ENCODE results near the gene IZUMO2. TPM values are rescaled to one million over a fixed set of nuclear protein-coding genes. Genes with fewer than 3 reads are reported as not detected.

IZUMO2 gene
- total RNA-seq, 4 donors from 2014 or later: not detected

GRCh38 chr19:50175924-50176323, 12.8 kb upstream of the IZUMO2 start:
- no peak overlapping the region for H3K4me3 ChIP-seq
- H3K36me3 ChIP-seq: no peaks in the 10 kb centered on the region
- DNase-seq (no peak), ATAC-seq (no peak)
- in situ Hi-C loops (cut with MboI; ENCODE audit: low sequenced_read_pairs in 4 of 4): no loop called here
- intact Hi-C loops (cut with DNase I; ENCODE audit: low total_unique reads): no loop called here
- H3K4me1 ChIP-seq: no peaks in the 10 kb centered on the region
- no peaks in the 10 kb centered on the region for H3K9me3 ChIP-seq
- TF ChIP-seq, protein P1, sequence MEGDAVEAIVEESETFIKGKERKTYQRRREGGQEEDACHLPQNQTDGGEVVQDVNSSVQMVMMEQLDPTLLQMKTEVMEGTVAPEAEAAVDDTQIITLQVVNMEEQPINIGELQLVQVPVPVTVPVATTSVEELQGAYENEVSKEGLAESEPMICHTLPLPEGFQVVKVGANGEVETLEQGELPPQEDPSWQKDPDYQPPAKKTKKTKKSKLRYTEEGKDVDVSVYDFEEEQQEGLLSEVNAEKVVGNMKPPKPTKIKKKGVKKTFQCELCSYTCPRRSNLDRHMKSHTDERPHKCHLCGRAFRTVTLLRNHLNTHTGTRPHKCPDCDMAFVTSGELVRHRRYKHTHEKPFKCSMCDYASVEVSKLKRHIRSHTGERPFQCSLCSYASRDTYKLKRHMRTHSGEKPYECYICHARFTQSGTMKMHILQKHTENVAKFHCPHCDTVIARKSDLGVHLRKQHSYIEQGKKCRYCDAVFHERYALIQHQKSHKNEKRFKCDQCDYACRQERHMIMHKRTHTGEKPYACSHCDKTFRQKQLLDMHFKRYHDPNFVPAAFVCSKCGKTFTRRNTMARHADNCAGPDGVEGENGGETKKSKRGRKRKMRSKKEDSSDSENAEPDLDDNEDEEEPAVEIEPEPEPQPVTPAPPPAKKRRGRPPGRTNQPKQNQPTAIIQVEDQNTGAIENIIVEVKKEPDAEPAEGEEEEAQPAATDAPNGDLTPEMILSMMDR (IDR thresholded peaks at IDR 0.05 in 4 of 5, conservative IDR thresholded peaks at IDR 0.05 in 1 of 5): no peak
- TF ChIP-seq POLR2A (IDR thresholded peaks at IDR 0.05): no peak
- no peak overlapping the region for H3K27ac ChIP-seq
- no peaks in the 10 kb centered on the region for H3K27me3 ChIP-seq

- Histone ChIP-seq H3K27me3 (peaks cover 0 to under 1% (median 0%) of the 10 kb centered on the region in 3 donors), H3K27ac (no peak overlapping the region), H3K36me3 (no peaks in the 10 kb centered on the region), H3K4me3 (no peak overlapping the region), H3K9me3 (no peaks in the 10 kb centered on the region), H3K4me1 (no peaks in the 10 kb centered on the region)
- DNase-seq (no peak), ATAC-seq (no peak)
- intact Hi-C loops (cut with DNase I; ENCODE audit: low total_unique reads): no loop called here
- in situ Hi-C loops (cut with MboI; ENCODE audit: low sequenced_read_pairs in 4 of 4): loop anchor here in 3 of 4 donors (25.0 kb wide), 1 partner anchor 88 kb away; no protein-coding TSS in a partner anchor
- no peak for TF ChIP-seq POLR2A (IDR thresholded peaks at IDR 0.05)
- TF ChIP-seq, protein P1 (IDR thresholded peaks at IDR 0.05 in 4 of 5, conservative IDR thresholded peaks at IDR 0.05 in 1 of 5): no peak
These were observed 11.2 kb upstream of the IZUMO2 start for GRCh38 chr19:50174100-50174793.

GRCh38 chr19:50173127-50173526, 10.0 kb upstream of the IZUMO2 start:
- Histone ChIP-seq H3K4me3 (no peak overlapping the region), H3K27me3 (peaks cover 0 to 10% (median 2%) of the 10 kb centered on the region in 3 donors), H3K27ac (no peak overlapping the region), H3K9me3 (no peaks in the 10 kb centered on the region), H3K36me3 (no peaks in the 10 kb centered on the region), H3K4me1 (no peaks in the 10 kb centered on the region)
- in situ Hi-C loops (cut with MboI; ENCODE audit: low sequenced_read_pairs in 4 of 4): loop anchor here in 3 of 4 donors (25.0 kb wide), 1 partner anchor 89 kb away; no protein-coding TSS in a partner anchor
- DNase-seq (no peak), ATAC-seq (no peak)
- intact Hi-C loops (cut with DNase I; ENCODE audit: low total_unique reads): no loop called here
- no peak for TF ChIP-seq POLR2A (IDR thresholded peaks at IDR 0.05)
- TF ChIP-seq, protein P1 (IDR thresholded peaks at IDR 0.05 in 4 of 5, conservative IDR thresholded peaks at IDR 0.05 in 1 of 5): no peak

- Histone ChIP-seq H3K27me3 (peaks cover under 1 to 14% (median 2%) of the 10 kb centered on the region in 3 donors), H3K27ac (no peak overlapping the region), H3K4me1 (no peaks in the 10 kb centered on the region), H3K4me3 (no peak overlapping the region), H3K36me3 (no peaks in the 10 kb centered on the region), H3K9me3 (no peaks in the 10 kb centered on the region)
- intact Hi-C loops (cut with DNase I; ENCODE audit: low total_unique reads): no loop called here
- no peak for DNase-seq
- in situ Hi-C loops (cut with MboI; ENCODE audit: low sequenced_read_pairs in 4 of 4): loop anchor here in 3 of 4 donors (25.0 kb wide), 1 partner anchor 90 kb away; no protein-coding TSS in a partner anchor
- no peak for ATAC-seq
- TF ChIP-seq, protein P1 (IDR thresholded peaks at IDR 0.05 in 4 of 5, conservative IDR thresholded peaks at IDR 0.05 in 1 of 5): no peak
- no peak for TF ChIP-seq POLR2A (IDR thresholded peaks at IDR 0.05)
These were observed 9.6 kb upstream of the IZUMO2 start for GRCh38 chr19:50172726-50173125.

Measured in gastrocnemius medialis (tissue), 4 donors.